Epithelial cell of esophagus (primary cell): ENCODE results near the gene XG.
"Not testable (repeated sequence)": the region's sequence is repeated elsewhere in the genome, so short reads cannot be mapped to it uniquely, and the experiment has no call there.

Experiments used
- DNase-seq: peaks from one replicate; pipeline ENCODE4 v3.0.0; 2010; ENCODE audit warnings: low read depth
- H3K4me3 ChIP-seq: 2 replicates; pipeline ENCODE4 v1.5.1; 2011; ENCODE audit warnings: mild to moderate bottlenecking, low read length, control low read depth
- CTCF ChIP-seq: IDR thresholded peaks from 2 replicates; pipeline ENCODE4 v1.5.1; 2011; ENCODE audit warnings: low read depth, mild to moderate bottlenecking, low read length, control low read depth, inconsistent platforms; ENCODE audit not compliant: insufficient read depth; ENCODE audit errors: missing control alignments

The XG gene

GRCh38 chrX:2767631-2768455, 16.0 kb downstream of the XG start:
- TF ChIP-seq CTCF, result no peak
- no peak overlapping the region for H3K4me3 ChIP-seq
- peak; percentile 39 for DNase-seq

- no peak overlapping the region for H3K4me3 ChIP-seq
- TF ChIP-seq CTCF, result no peak
- no peak for DNase-seq
Observed at GRCh38 chrX:2769615-2770014, 17.8 kb downstream of the XG start.

GRCh38 chrX:2773166-2774055, 21.6 kb downstream of the XG start:
- not testable (repeated sequence) for H3K4me3 ChIP-seq, DNase-seq

- no peak overlapping the region for H3K4me3 ChIP-seq
- no peak for DNase-seq
- TF ChIP-seq CTCF, result no peak
Observed at GRCh38 chrX:2774057-2774456, 22.2 kb downstream of the XG start.

GRCh38 chrX:2774776-2775175, 22.9 kb downstream of the XG start:
- H3K4me3 ChIP-seq, result no peak overlapping the region
- DNase-seq, result no peak
- TF ChIP-seq CTCF, result no peak

- H3K4me3 ChIP-seq, DNase-seq: not testable (repeated sequence)
Observed at GRCh38 chrX:2780472-2781225, 28.8 kb downstream of the XG start.

GRCh38 chrX:2781226-2781571, 29.4 kb downstream of the XG start:
- no peak for TF ChIP-seq CTCF

More at GRCh38 chrX:2781226-2781571, 29.4 kb downstream of the XG start:
- no peak overlapping the region for H3K4me3 ChIP-seq
- DNase-seq, result no peak
